GM12878 (cell line): ENCODE results near the gene FERMT3. TPM values are rescaled to one million over a fixed set of nuclear protein-coding genes. Genes with fewer than 3 reads are reported as not detected.

ENCODE experiments used
- ATAC-seq: fragments of 200-7000 bp; cut with Tn5 transposase; 3 replicates; pipeline ENCODE4 v1.9.1; 2020; ENCODE audit warnings: mild to moderate bottlenecking, moderate library complexity
- BruUV-seq: library from RNA; stranded (reverse); fragments of 400-500 nt; replicated peaks from 2 replicates; lab custom pipeline; 2021; lab: Mats Ljungman, UMichigan
- CTCF ChIA-PET: fragments of 300-600 bp; sonication (Branson Sonifier 250); formaldehyde crosslinking; extraction: SDS; loops from one replicate; lab custom pipeline; 2021; ENCODE audit warnings: inconsistent platforms; lab: Yijun Ruan, JAX
- POLR2A ChIA-PET: fragments of 350-600 bp; formaldehyde crosslinking; extraction: SDS; loops from one replicate; lab custom pipeline; 2021; ENCODE audit warnings: inconsistent platforms; lab: Charles Lee
- RAD21 ChIA-PET: fragments of 300-600 bp; sonication (Branson Sonifier 250); formaldehyde crosslinking; loops from one replicate; lab custom pipeline; 2023; ENCODE audit warnings: antibody characterized with exemption; ENCODE audit not compliant: unreplicated experiment; lab: Charles Lee
- SMC1A ChIA-PET: fragments of 300-600 bp; sonication (Branson Sonifier 250); formaldehyde crosslinking; loops from one replicate; lab custom pipeline; 2023; ENCODE audit not compliant: unreplicated experiment, uncharacterized antibody; lab: Charles Lee
- DNase-seq: peaks from one replicate; pipeline ENCODE4 v3.0.0-alpha.2; 2011; ENCODE audit warnings: low read depth, low spot score
- FAIRE-seq: peaks from 3 replicates; lab custom pipeline; 2011; peaks lifted over from hg19 to GRCh38; lab: Jason Lieb, UNC
- H2AFZ ChIP-seq: 2 replicates; pipeline ENCODE4 v1.6.0; 2011; ENCODE audit warnings: low read depth, low read length, control low read depth; ENCODE audit not compliant: control insufficient read depth
- H3K27ac ChIP-seq: 2 replicates; pipeline ENCODE4 v1.5.1; 2011; ENCODE audit warnings: control low read depth; ENCODE audit not compliant: control insufficient read depth, insufficient read depth
- H3K27me3 ChIP-seq, 2 experiments: replicated peaks in 1 of 2; 2 replicates each; pipeline versions ENCODE4 v1.6.0 to v1.6.1; 2011; ENCODE audit warnings: low read length in 1 of 2; ENCODE audit not compliant: control insufficient read depth in 2 of 2, insufficient read depth in 2 of 2
- H3K36me3 ChIP-seq, 2 experiments: 2 replicates each; pipeline ENCODE4 v1.5.1; 2011; ENCODE audit warnings: low read length in 1 of 2; ENCODE audit not compliant: control insufficient read depth in 2 of 2, insufficient read depth in 2 of 2
- H3K4me1 ChIP-seq: 2 replicates; pipeline ENCODE4 v1.6.1; 2011; ENCODE audit warnings: mild to moderate bottlenecking, low read length, moderate library complexity, mixed read lengths; ENCODE audit not compliant: control insufficient read depth, insufficient read depth
- H3K4me2 ChIP-seq: 2 replicates; pipeline ENCODE4 v1.6.0; 2011; ENCODE audit warnings: control low read depth; ENCODE audit not compliant: control insufficient read depth, insufficient read depth
- H3K4me3 ChIP-seq: fragments of 200-600 bp; sonication (generic); 2 replicates; pipeline ENCODE4 v1.5.1; 2016
- H3K79me2 ChIP-seq: 2 replicates; pipeline ENCODE4 v1.6.0; 2011; ENCODE audit warnings: low read length; ENCODE audit not compliant: control insufficient read depth, insufficient read depth
- H3K9ac ChIP-seq: 2 replicates; pipeline ENCODE4 v1.8.0; 2011; ENCODE audit warnings: low read length, control low read depth, mixed read lengths; ENCODE audit not compliant: control insufficient read depth, insufficient read depth
- H3K9me3 ChIP-seq: replicated peaks from 3 replicates; pipeline ENCODE4 v1.5.1; 2011; ENCODE audit warnings: mild to moderate bottlenecking, low read length; ENCODE audit not compliant: control insufficient read depth, insufficient read depth
- H4K20me1 ChIP-seq: 2 replicates; pipeline ENCODE4 v1.6.0; 2011; ENCODE audit not compliant: control insufficient read depth, insufficient read depth
- ATF7 ChIP-seq: fragments of 450-650 bp; IDR thresholded peaks from 2 replicates; pipeline ENCODE4 v1.6.1; 2016; ENCODE audit warnings: low read depth, mild to moderate bottlenecking
- BCL11A ChIP-seq: IDR thresholded peaks from 2 replicates; pipeline ENCODE4 v1.6.1; 2011; ENCODE audit warnings: low read depth, low read length
- RBBP5 ChIP-seq: fragments of 200-600 bp; sonication (generic); conservative IDR thresholded peaks from 2 replicates; pipeline ENCODE4 v1.6.1; 2016
- WGBS: methylation state at CpG from one replicate; pipeline ENCODE4 v1.1.6; 2016; ENCODE audit warnings: low lambda C conversion rate; ENCODE audit not compliant: insufficient replicate concordance, insufficient coverage; ENCODE audit errors: missing lambda C conversion rate; 5-methylcytosine and 5-hydroxymethylcytosine counted together
- in situ Hi-C: fragments of 300-500 bp; cut with MboI; formaldehyde crosslinking; loops from 9 replicates; pipeline ENCODE4 v1.14.3; 2018; ENCODE audit warnings: mixed read lengths
- intact Hi-C: fragments of 100-400 bp; cut with micrococcal nuclease; formaldehyde crosslinking; loops from one replicate; pipeline ENCODE4 v1.14.2; 2022; ENCODE audit not compliant: unreplicated experiment
- polyA plus RNA-seq, 11 experiments: library from polyadenylated mRNA; depleted of rRNA in 4 of 11; unstranded in 6 of 11; stranded (reverse) in 5 of 11; fragments of >200 nt; fragmentation: Nextera tagmentation in 4 of 11; fragmentation: Illumina TruSeq in 1 of 11; extraction: Ambion mirVana in 4 of 11; extraction: Trizol in 1 of 11; gene quantifications; 1 replicate in 1 of 11; 2 replicates in 10 of 11; pipeline versions ENCODE4 v1.2.1 to v1.2.3, GENCODE V29; 2011 to 2016; ENCODE audit warnings: inconsistent platforms in 2 of 11, missing spikeins in 2 of 11, low read depth in 1 of 11
- total RNA-seq, 4 experiments: library from RNA; depleted of rRNA in 3 of 4; stranded (reverse); fragments of >200 nt in 3 of 4; fragmentation: Illumina TruSeq in 1 of 4; extraction: Trizol in 1 of 4; gene quantifications; 2 replicates each; pipeline versions ENCODE4 v1.2.1 to v1.2.3, GENCODE V29; 2013 to 2021
- TF ChIP-seq, protein P1 (sequence below): fragments of 450-650 bp; IDR thresholded peaks from 2 replicates; pipeline ENCODE4 v1.6.1; 2016; ENCODE audit warnings: mild to moderate bottlenecking

FERMT3 gene
- total and polyA plus RNA-seq, 10 of the 15 experiments (the other 5 are each of a cell fraction or from before 2014, with no cell fraction given): 2.0 to 211 (median 114) TPM

DNA sequence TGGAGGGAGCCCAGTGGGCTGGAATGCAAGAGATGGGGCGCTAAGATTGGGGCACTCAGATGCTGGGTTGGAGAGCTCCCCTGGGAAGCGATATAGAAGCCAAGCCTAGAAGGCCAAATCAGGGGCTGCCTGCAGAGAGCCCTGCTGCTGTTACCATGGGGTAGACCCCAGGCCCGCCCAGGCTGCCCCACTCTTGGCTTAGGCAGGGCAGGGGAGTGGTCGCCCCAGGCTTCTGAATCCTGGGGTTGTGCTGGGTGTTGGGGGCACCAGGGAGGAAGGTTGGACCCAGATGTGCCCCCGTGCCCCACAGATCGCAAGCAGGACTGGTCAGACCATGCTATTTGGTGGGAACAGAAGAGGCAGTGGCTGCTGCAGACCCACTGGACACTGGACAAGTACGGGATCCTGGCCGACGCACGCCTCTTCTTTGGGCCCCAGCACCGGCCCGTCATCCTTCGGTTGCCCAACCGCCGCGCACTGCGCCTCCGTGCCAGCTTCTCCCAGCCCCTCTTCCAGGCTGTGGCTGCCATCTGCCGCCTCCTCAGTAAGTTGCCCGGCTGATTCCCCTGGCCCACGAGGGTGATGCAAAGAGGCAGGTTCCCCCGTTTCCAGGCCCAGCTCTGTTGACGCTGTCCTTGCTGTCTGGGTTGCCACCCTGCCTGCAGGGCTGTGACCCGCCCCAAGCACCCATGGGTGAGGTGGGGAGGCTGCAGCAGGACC is 3.9 kb downstream of the FERMT3 start:
- FAIRE-seq (no peak), ATAC-seq (no peak), DNase-seq (no peak)
- in situ Hi-C loops: no loop called here
- POLR2A ChIA-PET: interaction anchor here (0.9 to 1.7 kb wide), 6 partner anchors 9 to 34 kb away, joined by 3 to 9 read pairs (median 4); partner anchors contain the start of genes NUDT22 and TRPT1
- WGBS: 86% methylated on average over 24 of the region's 24 CpGs
- peaks cover 13% of the 10 kb centered on the region for H3K4me1 ChIP-seq
- CTCF ChIA-PET: no interaction called here
- H3K27me3 ChIP-seq: no peaks in the 10 kb centered on the region
- RAD21 ChIA-PET: no interaction called here
- no peak overlapping the region for H3K9ac ChIP-seq
- peaks cover 38% of the 10 kb centered on the region for H3K79me2 ChIP-seq
- no TSS peak for BruUV-seq
- no peak overlapping the region for H3K4me2 ChIP-seq
- no peaks in the 10 kb centered on the region for H3K9me3 ChIP-seq
- no peak overlapping the region for H2AFZ ChIP-seq
- SMC1A ChIA-PET: no interaction called here
- peaks cover 12 to 22% of the 10 kb centered on the region in 2 experiments; a peak in 3 of 4 replicates for H3K36me3 ChIP-seq
- H3K4me3 ChIP-seq: no peak overlapping the region
- intact Hi-C loops: no loop called here
- no peaks in the 10 kb centered on the region for H4K20me1 ChIP-seq
- H3K27ac ChIP-seq: no peak overlapping the region
- TF ChIP-seq BCL11A (no peak), RBBP5 (no peak), ATF7 (no peak)
- TF ChIP-seq, protein P1, sequence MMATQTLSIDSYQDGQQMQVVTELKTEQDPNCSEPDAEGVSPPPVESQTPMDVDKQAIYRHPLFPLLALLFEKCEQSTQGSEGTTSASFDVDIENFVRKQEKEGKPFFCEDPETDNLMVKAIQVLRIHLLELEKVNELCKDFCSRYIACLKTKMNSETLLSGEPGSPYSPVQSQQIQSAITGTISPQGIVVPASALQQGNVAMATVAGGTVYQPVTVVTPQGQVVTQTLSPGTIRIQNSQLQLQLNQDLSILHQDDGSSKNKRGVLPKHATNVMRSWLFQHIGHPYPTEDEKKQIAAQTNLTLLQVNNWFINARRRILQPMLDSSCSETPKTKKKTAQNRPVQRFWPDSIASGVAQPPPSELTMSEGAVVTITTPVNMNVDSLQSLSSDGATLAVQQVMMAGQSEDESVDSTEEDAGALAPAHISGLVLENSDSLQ: no peak
